SK-N-SH (cell line): Measurements from ENCODE around the gene DSCAM. TPM values are rescaled to one million over a fixed set of nuclear protein-coding genes. Genes with fewer than 3 reads are reported as not detected.

Experiments
- CTCF ChIA-PET: fragments of 300-600, 350-600 bp; formaldehyde crosslinking; extraction: SDS; loops from one replicate; lab custom pipeline; 2021; lab: Yijun Ruan, JAX
- POLR2A ChIA-PET: fragments of 350-600 bp; sonication (Branson Sonifier 250); formaldehyde crosslinking; extraction: SDS; loops from one replicate; lab custom pipeline; 2020; ENCODE audit warnings: antibody characterized with exemption, inconsistent platforms; lab: Yijun Ruan, JAX
- DNase-seq: peaks from one replicate; pipeline ENCODE4 v3.0.0; 2012
- H2AFZ ChIP-seq: fragments of 200-600 bp; sonication (generic); 2 replicates; pipeline ENCODE4 v1.8.1; 2016; ENCODE audit warnings: antibody characterized with exemption, mild to moderate bottlenecking, low read depth
- H3F3A ChIP-seq: fragments of 200-600 bp; sonication (generic); replicated peaks from 2 replicates; pipeline ENCODE3; 2016; ENCODE audit warnings: antibody characterized with exemption, mild to moderate bottlenecking; ENCODE audit not compliant: insufficient read depth
- H3K27ac ChIP-seq, 2 experiments: fragments of 200-500 bp in 1 of 2; fragments of 200-600 bp in 1 of 2; sonication (Bioruptor generic) in 1 of 2; sonication (generic), shearing (Covaris generic) in 1 of 2; 2 replicates each; pipeline versions ENCODE4 v1.5.1 to v1.6.1; 2014 to 2016; ENCODE audit warnings: low read depth in 2 of 2, inconsistent platforms in 1 of 2, low read length in 1 of 2, mild to moderate bottlenecking in 1 of 2, mixed read lengths in 1 of 2
- H3K27me3 ChIP-seq: fragments of 200-600 bp; sonication (generic), shearing (Covaris generic); 2 replicates; pipeline ENCODE4 v1.6.1; 2016; ENCODE audit warnings: mixed run types; ENCODE audit not compliant: insufficient read depth
- H3K36me3 ChIP-seq, 2 experiments: fragments of 200-500 bp in 1 of 2; fragments of 200-600 bp in 1 of 2; sonication (Bioruptor generic) in 1 of 2; sonication (generic) in 1 of 2; replicated peaks in 1 of 2; 2 replicates each; pipeline versions ENCODE3 to v1.5.1; 2014 to 2016; ENCODE audit warnings: low read length in 1 of 2, mild to moderate bottlenecking in 1 of 2; ENCODE audit not compliant: insufficient read depth in 2 of 2, control insufficient read depth in 1 of 2
- H3K4me1 ChIP-seq, 2 experiments: fragments of 200-500 bp in 1 of 2; fragments of 200-600 bp in 1 of 2; sonication (Bioruptor generic) in 1 of 2; sonication (generic), shearing (Covaris generic) in 1 of 2; 2 replicates each; pipeline versions ENCODE4 v1.5.1 to v1.6.1; 2014 to 2016; ENCODE audit warnings: low read depth in 1 of 2, low read length in 1 of 2, mixed run types in 1 of 2; ENCODE audit not compliant: insufficient read depth in 2 of 2, control insufficient read depth in 1 of 2
- H3K4me2 ChIP-seq: fragments of 200-600 bp; sonication (generic), shearing (Covaris generic); 2 replicates; pipeline ENCODE4 v1.6.1; 2017; ENCODE audit warnings: mixed run types
- H3K4me3 ChIP-seq, 2 experiments: fragments of 200-500 bp in 1 of 2; fragments of 200-600 bp in 1 of 2; sonication (Bioruptor generic) in 1 of 2; sonication (generic), shearing (Covaris generic) in 1 of 2; 2 replicates each; pipeline versions ENCODE4 v1.5.1 to v1.8.1; 2014 to 2016; ENCODE audit warnings: low read depth in 2 of 2, inconsistent platforms in 1 of 2, low read length in 1 of 2, mild to moderate bottlenecking in 1 of 2, mixed read lengths in 1 of 2, moderate library complexity in 1 of 2
- H3K79me2 ChIP-seq: fragments of 200-600 bp; sonication (generic); 2 replicates; pipeline ENCODE4 v1.8.1; 2017; ENCODE audit warnings: mild to moderate bottlenecking; ENCODE audit not compliant: insufficient read depth
- H3K9ac ChIP-seq: fragments of 200-600 bp; sonication (generic); 2 replicates; pipeline ENCODE4 v1.6.1; 2017; ENCODE audit warnings: mixed run types
- H3K9me2 ChIP-seq: fragments of 200-600 bp; sonication (generic); 2 replicates; pipeline ENCODE4 v1.6.1; 2017; ENCODE audit warnings: mixed run types
- H3K9me3 ChIP-seq: fragments of 200-600 bp; sonication (generic); 2 replicates; pipeline ENCODE4 v1.6.1; 2017; ENCODE audit warnings: mixed run types, mild to moderate bottlenecking, moderate library complexity
- H4K20me1 ChIP-seq: fragments of 200-600 bp; sonication (generic); 2 replicates; pipeline ENCODE4 v1.6.1; 2017; ENCODE audit warnings: mild to moderate bottlenecking, mixed run types; ENCODE audit not compliant: insufficient read depth
- EZH2phosphoT487 ChIP-seq: fragments of 200-600 bp; sonication (generic); IDR thresholded peaks from 2 replicates; pipeline ENCODE4 v1.6.1; 2017; ENCODE audit warnings: low read depth, mixed run types, mild to moderate bottlenecking, antibody characterized with exemption, moderate library complexity, borderline replicate concordance
- FOXJ3 ChIP-seq: sonication (generic); formaldehyde crosslinking; IDR thresholded peaks from 2 replicates; pipeline ENCODE4 v1.5.1; 2020; ENCODE audit warnings: mild to moderate bottlenecking, missing genetic modification reagents
- FOXM1 ChIP-seq: IDR thresholded peaks from 2 replicates; pipeline ENCODE4 v1.4.0; 2012; ENCODE audit warnings: low read depth, mild to moderate bottlenecking
- GABPA ChIP-seq: IDR thresholded peaks from 2 replicates; pipeline ENCODE4 v1.4.0; 2012; ENCODE audit warnings: low read depth, mild to moderate bottlenecking
- GATA2 ChIP-seq: sonication (generic); formaldehyde crosslinking; IDR thresholded peaks from 2 replicates; pipeline ENCODE4 v1.5.0; 2020; ENCODE audit warnings: mild to moderate bottlenecking, missing genetic modification reagents
- MAX ChIP-seq: IDR thresholded peaks from 2 replicates; pipeline ENCODE4 v1.4.0; 2012; ENCODE audit warnings: low read depth
- MEF2A ChIP-seq: IDR thresholded peaks from 2 replicates; pipeline ENCODE4 v1.4.0; 2012; ENCODE audit warnings: low read depth, borderline replicate concordance
- NRF1 ChIP-seq: IDR thresholded peaks from 2 replicates; pipeline ENCODE4 v1.6.1; 2012; ENCODE audit warnings: low read depth, mild to moderate bottlenecking, low read length
- PBX3 ChIP-seq: IDR thresholded peaks from 2 replicates; pipeline ENCODE4; 2012
- POLR2AphosphoS5 ChIP-seq: IDR thresholded peaks from 2 replicates; pipeline ENCODE4 v1.6.1; 2012; ENCODE audit warnings: low read depth, low read length
- RAD21 ChIP-seq: IDR thresholded peaks from 2 replicates; pipeline ENCODE4 v1.6.1; 2012; ENCODE audit warnings: mild to moderate bottlenecking, low read length
- RFX5 ChIP-seq: IDR thresholded peaks from 2 replicates; pipeline ENCODE4 v1.6.1; 2012; ENCODE audit warnings: mild to moderate bottlenecking, improper control_type of control experiment, low read length
- RXRA ChIP-seq: IDR thresholded peaks from 2 replicates; pipeline ENCODE4 v1.4.0; 2012; ENCODE audit warnings: low read depth, mild to moderate bottlenecking, borderline replicate concordance
- SIN3A ChIP-seq: IDR thresholded peaks from 2 replicates; pipeline ENCODE4 v1.6.1; 2012; ENCODE audit warnings: low read depth, mild to moderate bottlenecking, low read length, moderate library complexity, borderline replicate concordance
- SMC3 ChIP-seq: IDR thresholded peaks from 2 replicates; pipeline ENCODE4 v1.6.1; 2012; ENCODE audit warnings: low read depth, low read length, improper control_type of control experiment
- TCF12 ChIP-seq: IDR thresholded peaks from 2 replicates; pipeline ENCODE4 v1.4.0; 2012
- TEAD4 ChIP-seq: IDR thresholded peaks from 2 replicates; pipeline ENCODE4 v1.4.0; 2012; ENCODE audit warnings: mild to moderate bottlenecking, borderline replicate concordance; ENCODE audit not compliant: insufficient read depth
- USF2 ChIP-seq: fragments of 150-350 bp; IDR thresholded peaks from 2 replicates; pipeline ENCODE4 v1.6.1; 2017; ENCODE audit warnings: antibody characterized with exemption, low read length, low read depth, borderline replicate concordance
- YY1 ChIP-seq: IDR thresholded peaks from 2 replicates; pipeline ENCODE4 v1.4.0; 2012; ENCODE audit warnings: low read depth, mild to moderate bottlenecking
- polyA plus RNA-seq, 3 experiments: library from polyadenylated mRNA; depleted of rRNA; stranded (reverse); fragments of >200 nt; gene quantifications; 2 replicates each; pipeline ENCODE4 v1.2.3, GENCODE V29; 2012
- TF ChIP-seq, protein P1 (sequence below): IDR thresholded peaks from 2 replicates; pipeline ENCODE4 v1.6.1; 2012; ENCODE audit warnings: mild to moderate bottlenecking, low read depth, low read length, moderate library complexity

Gene DSCAM
- polyA plus RNA-seq, 1 of the 3 experiments (the other 2 are of a cell fraction): not detected

GRCh38 chr21:40299451-40299850 is 547.5 kb downstream of the DSCAM start:
- Histone ChIP-seq H2AFZ (no peak overlapping the region), H3K4me2 (no peak overlapping the region), H3K27ac (no peak overlapping the region), H3K4me1 (peaks cover 0 to 4% of the 10 kb centered on the region in 2 experiments; a peak in 1 of 4 replicates), H3K4me3 (no peak overlapping the region), H3F3A (no peaks in the 10 kb centered on the region), H3K79me2 (no peaks in the 10 kb centered on the region), H4K20me1 (no peaks in the 10 kb centered on the region), H3K9me2 (no peaks in the 10 kb centered on the region), H3K9me3 (no peaks in the 10 kb centered on the region), H3K9ac (no peak overlapping the region), H3K27me3 (no peaks in the 10 kb centered on the region), H3K36me3 (no peaks in the 10 kb centered on the region)
- TF ChIP-seq GABPA (no peak), FOXJ3 (CRISPR knock-in tag) (no peak), SMC3 (no peak), TEAD4 (no peak), TCF12 (no peak), NRF1 (no peak), MAX (no peak), RXRA (no peak), SIN3A (no peak), USF2 (no peak), RAD21 (no peak), POLR2AphosphoS5 (no peak), PBX3 (no peak), EZH2phosphoT487 (no peak), MEF2A (no peak), RFX5 (no peak), FOXM1 (no peak), GATA2 (CRISPR knock-in tag) (no peak), YY1 (no peak)
- TF ChIP-seq, protein P1, sequence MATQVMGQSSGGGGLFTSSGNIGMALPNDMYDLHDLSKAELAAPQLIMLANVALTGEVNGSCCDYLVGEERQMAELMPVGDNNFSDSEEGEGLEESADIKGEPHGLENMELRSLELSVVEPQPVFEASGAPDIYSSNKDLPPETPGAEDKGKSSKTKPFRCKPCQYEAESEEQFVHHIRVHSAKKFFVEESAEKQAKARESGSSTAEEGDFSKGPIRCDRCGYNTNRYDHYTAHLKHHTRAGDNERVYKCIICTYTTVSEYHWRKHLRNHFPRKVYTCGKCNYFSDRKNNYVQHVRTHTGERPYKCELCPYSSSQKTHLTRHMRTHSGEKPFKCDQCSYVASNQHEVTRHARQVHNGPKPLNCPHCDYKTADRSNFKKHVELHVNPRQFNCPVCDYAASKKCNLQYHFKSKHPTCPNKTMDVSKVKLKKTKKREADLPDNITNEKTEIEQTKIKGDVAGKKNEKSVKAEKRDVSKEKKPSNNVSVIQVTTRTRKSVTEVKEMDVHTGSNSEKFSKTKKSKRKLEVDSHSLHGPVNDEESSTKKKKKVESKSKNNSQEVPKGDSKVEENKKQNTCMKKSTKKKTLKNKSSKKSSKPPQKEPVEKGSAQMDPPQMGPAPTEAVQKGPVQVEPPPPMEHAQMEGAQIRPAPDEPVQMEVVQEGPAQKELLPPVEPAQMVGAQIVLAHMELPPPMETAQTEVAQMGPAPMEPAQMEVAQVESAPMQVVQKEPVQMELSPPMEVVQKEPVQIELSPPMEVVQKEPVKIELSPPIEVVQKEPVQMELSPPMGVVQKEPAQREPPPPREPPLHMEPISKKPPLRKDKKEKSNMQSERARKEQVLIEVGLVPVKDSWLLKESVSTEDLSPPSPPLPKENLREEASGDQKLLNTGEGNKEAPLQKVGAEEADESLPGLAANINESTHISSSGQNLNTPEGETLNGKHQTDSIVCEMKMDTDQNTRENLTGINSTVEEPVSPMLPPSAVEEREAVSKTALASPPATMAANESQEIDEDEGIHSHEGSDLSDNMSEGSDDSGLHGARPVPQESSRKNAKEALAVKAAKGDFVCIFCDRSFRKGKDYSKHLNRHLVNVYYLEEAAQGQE: no peak
- CTCF ChIA-PET: interaction anchor here (1.5 kb wide), 1 partner anchor 87 kb away, joined by 3 read pairs; no protein-coding TSS in a partner anchor
- DNase-seq: no peak
- POLR2A ChIA-PET: no interaction called here
